GM21526 (cell line): Measurements from ENCODE around the gene PALD1.

Experiments used
- ATAC-seq: cut with Tn5 transposase; IDR thresholded peaks from one replicate; pipeline ENCODE4 v1.9.1; 2021; ENCODE audit warnings: moderate library complexity; ENCODE audit not compliant: unreplicated experiment, low FRiP score

The PALD1 gene

DNA sequence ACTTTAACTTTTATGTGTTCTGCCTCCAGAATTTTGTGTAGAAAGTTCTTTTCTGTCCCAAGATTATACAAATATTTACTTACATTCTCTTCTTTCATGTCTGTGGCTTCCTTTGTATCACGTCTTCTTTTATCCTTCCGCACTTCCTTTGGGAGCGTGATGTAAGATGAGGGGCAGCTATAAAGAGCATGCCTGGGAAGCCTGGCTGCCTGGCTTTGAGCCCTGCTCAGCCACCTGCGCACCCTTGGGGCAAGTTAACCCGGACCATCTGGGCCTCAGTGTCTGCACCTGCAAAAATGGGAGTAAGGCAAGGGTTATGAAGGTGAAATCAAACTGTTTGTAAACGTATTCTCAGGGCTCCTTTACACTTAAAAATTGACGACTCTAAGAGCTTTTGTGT, 25.2 kb downstream of the PALD1 start:
- ATAC-seq = no peak

DNA sequence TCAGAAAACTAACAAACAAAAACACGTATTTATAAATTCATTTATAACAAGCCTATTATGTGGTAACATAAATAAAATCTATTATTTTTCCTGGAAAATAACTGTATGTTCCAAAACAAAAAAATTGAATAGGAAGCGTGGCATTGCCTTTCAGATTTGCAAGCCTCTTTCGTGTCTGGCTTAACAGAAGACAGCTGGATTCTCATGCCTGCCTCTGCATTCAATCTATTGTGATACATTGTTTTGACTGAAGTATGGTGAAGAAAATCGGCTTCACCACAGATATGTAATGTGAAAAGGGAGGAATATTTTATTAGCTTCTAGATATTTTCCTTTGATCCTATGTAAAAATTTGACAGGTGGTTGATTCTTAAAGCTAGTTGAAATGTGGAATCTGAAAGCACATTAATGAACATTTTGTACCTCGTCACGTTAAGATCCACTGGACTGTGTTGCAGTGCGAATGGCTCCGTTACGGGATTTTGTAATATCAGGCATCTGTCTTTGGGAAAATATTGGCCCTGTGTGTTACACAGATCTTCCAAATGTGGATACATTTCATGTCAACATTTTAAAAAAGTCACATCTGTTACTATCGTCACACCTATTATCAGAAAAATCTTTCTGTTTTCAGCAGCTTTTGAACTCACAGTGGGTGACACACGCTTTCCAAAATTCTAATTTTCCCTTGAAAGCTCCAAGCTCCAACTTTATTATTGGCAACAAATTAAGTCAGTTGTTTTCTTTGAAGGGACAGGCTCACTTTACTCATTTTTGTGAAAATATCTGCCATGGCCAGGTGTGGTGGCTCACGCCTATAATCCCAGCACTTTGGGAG, 26.2 kb downstream of the PALD1 start:
- no peak for ATAC-seq

DNA sequence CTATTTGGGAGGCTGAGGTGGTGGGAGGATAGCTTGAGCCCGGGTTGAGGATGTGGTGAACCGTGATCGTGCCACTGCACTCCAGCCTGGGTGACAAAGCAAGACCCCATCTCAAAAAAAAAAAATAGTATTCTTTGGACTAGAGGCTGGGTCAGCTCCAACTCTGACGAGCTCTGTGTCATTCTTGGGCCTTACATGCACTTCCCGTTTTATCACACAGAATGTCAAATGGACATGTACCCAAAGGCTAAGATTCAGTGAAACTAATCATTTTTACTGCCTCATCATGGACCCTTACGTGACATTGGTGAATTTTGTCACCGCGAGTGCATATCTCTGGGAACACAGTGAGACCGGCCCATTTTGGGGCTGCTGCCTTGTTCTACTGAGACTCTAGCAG, 27.3 kb downstream of the PALD1 start:
- ATAC-seq = no peak

DNA sequence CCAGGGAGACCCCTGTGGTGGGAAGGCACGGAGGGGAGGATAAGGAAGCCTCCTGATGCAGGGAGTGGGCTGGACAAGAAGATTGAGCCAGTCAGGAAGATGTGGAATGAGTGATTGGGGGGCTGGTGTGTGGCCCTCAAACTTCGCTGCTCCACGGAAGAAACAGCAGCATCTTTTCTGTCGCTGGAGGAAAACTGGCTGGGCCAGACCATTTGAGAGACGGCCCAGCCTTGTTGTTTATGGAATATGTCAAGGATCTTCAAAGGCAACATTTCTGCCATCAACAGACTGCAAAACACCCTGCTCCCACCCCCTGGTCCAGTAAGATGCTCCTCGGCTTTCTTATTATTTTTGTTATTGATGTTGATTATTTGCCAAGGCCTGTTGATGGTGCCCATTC, 29.4 kb downstream of the PALD1 start:
- ATAC-seq = no peak

DNA sequence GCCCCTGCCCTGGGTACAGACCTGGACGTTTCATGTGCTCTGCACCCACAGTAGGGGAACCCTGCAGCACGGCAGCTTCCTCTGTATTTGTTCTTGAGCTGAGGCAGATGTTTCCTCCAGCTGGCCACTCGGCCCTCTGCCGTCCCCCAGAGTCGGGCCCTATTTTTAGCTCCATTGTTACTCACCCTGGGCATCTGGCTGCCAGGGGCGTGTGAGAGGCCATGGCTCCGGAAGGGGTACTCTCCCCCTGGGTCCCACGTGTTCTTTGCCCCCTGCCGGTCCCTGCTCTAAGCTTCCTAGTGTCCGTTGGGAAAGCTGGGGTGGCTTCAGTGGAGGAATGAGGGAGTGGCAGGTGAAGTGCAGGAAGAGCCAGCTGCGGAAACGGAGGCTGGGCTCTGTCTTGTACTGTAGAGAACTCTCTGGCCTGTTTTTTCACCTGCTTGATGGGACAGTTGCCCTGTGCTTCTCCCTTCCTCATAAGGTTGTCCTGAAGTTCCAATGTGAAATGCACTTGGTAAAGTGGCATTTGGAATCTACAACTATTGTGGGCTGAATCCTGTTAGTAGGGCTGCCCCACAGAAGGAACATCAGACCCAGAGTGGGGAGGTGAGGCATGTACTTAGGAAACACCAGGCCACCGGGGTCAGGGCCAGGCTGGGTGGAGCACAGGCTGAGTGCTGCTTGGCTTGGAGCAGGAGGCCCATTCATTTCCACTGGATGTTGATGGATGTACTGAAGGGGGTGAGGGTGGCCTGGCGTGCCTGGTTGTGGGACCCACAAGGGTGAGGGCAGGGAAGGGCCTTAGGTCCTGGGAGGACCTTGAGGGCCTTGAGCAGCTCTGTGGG, 30.6 kb downstream of the PALD1 start:
- no peak for ATAC-seq

DNA sequence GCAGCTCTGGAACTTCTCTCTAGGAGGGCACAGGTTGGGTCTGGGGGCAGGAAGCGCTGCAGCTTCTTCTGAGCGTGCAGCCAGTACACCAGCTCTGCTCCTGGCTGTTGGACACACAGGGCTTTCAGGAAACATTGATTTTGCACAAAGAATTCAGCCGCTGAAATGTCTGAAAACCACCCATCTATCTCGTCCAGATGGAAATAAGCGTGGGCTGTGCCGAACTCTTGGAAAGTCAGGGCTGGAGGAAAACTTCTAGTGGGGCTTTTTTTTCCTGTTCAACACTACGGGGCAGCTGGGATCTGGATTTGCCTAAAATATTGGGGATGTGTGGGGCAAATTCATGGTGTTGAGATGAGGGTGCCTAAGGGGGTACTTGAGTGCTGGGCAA, 31.2 kb downstream of the PALD1 start:
- ATAC-seq = no peak

DNA sequence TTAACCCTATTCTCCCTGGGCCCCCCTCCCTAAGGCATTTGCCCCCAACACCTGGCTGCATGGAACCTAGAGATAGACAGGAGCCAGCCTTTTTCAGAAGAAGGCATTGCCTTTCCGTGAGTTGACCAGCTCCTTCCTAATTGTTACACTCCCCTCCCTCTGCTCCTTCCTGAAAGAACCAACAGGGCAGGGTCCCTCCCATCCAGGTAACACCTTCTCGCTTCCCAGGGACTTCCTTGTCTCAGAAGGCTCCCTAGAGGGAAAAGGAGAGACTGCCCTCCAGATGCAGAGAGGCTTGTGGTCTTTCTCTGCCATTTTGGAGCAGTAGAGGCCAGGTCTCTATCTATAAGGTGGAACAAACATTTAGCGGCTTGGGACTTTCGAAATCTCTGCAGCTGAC, 31.9 kb downstream of the PALD1 start:
- no peak for ATAC-seq

DNA sequence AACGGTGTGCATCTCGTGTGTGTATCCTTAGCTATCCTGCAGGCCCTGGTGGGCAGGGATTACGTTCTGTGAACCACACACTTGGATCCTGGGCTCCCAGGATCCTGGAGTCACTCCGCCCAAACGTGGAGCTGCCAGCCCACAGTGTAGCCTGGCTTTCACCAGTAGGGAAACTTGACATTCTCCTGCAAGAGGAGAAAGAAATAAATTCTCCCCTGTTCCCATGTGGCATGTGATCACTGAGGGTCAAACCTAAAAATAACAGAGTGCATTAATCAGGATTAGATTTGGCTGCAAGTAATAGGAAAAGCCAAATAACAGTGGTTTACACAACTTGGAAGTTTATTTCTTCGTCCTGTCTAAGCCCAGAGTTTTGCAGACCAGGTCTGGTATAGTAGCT, 32.3 kb downstream of the PALD1 start:
- no peak for ATAC-seq

DNA sequence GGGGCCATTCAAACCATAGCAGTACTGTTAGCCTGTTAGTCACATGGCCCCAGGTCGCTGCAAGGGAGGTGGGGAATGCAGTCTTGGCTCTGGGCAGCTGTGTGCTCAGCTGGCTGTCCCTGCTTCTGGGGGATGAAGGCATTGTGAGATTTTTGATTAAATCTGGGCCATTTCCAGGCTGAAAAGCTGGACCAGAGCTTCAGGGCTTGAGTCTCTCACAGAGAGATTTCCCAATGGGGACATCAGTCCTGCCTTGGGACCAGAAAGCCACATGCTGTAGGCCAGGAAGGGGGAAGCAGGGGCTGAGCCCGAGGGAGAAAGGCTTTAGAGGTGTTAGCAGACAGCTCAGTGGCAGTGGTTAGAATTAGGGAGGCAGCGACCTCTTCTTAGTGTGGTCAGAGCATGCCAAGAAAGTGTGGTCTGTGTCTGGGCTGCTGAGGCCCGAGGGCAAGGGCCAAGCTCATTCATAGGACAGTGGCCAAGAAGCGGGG, 33.6 kb downstream of the PALD1 start:
- no peak for ATAC-seq

DNA sequence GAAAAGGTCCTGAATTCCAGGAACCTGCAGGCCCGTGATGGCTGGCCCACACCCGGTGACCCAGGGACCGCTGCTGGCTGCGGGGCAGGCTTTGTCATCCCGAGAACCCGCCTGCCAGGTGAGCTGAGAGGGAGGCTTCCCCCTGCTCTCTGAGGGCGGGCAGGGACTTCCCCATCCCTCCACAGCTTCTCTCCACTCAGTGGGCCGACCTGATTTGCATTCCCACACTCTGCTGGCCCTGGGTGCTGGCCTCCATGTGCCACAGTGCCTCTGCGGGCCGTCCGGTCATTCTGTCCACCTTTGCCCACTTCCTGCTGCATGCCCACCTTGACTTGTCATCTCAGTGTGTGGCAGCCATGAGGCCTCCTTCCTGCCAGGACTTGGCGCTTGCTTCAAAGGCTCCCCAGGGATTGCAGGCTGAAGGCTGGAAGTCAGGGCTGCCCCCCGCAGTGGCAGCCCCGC, 35.3 kb downstream of the PALD1 start:
- ATAC-seq = peak; percentile 77

DNA sequence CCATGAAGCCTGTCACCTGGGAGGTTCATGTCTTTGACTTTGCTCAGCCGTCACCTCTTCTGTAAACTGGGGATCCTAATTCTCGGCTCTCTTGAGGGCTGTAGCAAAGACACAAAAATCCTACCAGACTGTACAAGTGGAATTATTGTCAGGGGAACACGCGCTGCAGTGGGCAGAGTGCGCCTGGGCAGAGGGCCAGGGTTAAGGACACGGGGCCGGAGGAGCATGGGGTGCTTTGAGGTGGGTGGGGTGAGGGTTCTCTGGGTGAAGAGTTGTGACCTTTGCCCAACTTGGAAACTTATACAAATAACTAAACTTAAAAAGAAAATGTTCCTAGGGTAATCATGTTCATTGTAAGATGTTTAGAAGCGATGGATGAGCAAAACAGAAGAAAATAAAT, 36.0 kb downstream of the PALD1 start:
- no peak for ATAC-seq

DNA sequence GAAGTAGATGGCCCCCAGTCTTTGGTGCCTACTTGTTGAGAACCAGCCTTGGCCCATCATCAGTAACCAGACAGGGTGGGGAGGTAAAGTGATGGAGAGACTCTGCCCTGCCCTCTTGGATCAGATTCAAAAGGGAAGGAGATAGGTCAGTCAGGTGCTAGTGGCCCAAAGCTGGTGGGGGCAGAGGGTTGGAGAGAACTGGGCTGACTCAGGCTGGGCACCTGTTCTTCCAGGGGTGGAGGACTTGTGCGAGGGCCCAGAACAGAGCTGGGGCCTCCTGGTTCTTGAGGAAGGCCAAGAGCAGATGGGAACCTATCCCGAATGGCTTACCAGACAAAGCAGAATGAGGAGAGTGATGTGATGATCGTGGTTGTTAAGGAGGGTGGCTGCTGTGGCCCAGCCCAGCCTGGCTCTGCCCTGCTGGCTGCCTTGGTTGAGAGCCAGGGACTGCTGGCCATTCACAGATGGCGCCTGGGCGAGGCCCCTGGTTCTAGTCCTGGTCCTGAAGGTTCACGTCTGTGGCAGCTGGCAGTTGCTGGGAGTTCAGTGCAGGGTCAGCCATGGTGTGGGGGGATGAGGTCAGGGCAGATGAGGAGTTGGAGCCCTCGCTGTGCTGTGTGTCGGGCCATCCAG, 36.6 kb downstream of the PALD1 start:
- ATAC-seq = no peak

DNA sequence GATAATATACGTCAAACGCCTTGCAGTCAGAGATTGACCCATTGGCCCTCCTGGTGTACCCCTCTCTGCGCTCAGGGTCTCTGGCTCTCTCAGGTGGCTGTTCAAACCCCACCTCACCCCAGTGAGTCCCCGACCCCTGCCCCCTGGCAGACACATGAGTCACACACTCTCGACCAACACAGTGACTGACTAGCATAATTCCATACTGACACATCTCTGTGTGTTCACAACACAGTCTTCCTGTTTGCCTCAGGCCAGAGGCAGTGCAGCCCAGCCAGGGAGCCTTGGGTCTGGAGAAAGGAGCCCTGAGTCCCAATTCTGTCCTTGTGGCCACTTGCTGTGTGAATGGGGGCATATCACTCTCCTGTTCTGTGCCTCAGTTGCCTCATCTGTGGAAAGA, 40.1 kb downstream of the PALD1 start:
- ATAC-seq = no peak

DNA sequence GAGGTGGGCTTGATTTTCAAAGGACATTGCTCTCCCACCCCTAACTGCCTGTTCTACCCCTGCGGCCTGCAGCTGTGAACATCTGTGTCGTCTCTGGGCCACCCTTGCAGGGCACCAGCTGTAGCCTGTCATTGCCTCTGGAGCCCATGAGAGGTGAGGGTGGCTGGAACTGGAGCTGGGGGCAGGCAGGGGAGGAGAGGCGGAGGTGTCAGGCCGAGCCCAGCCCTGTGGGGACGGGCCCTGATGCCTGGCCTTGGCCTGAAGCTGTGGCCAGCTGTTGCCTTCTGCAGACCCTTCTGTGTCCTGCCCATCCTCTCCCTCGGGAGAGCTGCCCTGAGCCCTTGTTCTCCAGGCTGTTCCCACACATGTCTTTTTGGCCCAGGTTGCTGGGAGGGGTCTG, 44.5 kb downstream of the PALD1 start:
- no peak for ATAC-seq

DNA sequence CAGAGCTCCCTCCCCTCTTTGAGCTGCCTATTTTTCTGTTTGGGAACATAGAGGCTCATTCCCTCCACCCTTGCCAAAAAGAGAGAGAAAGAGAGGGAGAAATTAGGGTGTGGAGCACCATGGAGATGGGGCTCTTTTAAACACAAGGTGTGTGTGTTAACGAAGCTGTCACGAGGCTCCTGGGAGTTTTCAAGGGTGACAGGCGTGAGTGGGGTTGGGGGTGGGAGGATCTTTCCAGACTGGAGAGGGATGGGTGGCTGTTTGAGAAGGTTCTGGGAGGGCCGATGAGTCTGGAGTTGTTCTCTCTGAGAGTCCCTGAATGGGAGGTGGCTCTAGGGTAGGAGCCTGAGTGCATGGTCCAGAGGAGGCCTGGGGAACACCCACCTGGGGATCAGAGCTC, 45.0 kb downstream of the PALD1 start:
- no peak for ATAC-seq

DNA sequence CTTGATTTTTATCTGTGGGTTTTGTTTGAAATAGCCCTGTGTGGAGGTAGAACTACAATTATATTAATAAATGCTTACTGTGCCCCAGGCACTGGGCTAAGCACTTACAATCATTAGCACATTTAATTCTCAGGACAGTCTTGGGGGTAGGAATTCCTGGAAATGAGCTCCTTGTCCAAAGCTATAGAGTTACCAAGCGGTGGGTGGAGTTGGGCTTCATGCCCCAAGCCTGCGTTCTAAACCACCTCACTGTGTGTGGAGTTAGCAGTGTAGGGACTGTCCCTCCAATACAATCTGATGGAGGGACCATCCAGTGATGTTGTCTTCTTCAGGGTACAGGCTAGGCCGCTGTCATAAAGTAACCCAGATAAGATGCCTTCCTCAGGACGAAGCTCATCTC, 49.7 kb downstream of the PALD1 start:
- ATAC-seq = no peak

DNA sequence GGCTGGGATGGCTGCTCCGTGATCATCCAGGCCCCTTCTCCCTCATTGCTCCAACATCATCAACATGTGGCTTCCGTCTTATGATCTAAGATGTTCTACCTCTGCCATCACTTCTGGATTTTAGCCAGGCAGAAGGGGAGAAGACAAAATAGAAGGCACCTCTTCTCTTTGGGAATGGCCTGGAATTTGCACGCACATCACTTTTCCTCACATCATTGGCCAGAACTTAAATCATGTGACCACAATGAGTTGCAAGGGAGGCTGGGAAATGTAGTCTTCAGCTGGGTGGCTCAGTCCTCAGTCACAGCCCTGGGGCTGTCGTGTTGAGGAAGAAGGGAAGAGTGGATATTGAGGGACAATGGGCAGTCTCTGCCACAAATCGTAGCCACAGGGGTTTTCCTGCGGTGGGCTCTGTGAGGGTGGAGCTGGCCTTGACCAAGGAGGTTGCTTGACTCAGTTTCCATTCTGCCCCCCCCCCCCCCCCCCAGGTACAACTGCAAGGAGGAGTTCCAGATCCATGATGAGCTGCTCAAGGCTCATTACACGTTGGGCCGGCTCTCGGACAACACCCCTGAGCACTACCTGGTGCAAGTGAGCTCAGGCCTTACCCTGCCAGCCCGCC, 50.3 kb downstream of the PALD1 start:
- no peak for ATAC-seq

DNA sequence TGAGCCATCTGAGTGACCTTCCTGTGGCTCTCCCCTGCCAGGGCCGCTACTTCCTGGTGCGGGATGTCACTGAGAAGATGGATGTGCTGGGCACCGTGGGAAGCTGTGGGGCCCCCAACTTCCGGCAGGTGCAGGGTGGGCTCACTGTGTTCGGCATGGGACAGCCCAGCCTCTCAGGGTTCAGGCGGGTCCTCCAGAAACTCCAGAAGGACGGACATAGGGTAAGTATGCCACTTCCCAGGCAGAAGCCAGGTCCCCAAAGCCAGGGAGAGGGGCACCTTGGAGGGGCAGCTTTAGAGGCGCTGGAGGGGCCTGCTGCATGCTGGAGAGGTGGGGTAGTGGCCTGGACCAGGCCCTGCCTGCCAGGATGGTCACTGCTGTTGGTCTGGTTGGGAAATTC, 51.3 kb downstream of the PALD1 start:
- ATAC-seq = no peak

DNA sequence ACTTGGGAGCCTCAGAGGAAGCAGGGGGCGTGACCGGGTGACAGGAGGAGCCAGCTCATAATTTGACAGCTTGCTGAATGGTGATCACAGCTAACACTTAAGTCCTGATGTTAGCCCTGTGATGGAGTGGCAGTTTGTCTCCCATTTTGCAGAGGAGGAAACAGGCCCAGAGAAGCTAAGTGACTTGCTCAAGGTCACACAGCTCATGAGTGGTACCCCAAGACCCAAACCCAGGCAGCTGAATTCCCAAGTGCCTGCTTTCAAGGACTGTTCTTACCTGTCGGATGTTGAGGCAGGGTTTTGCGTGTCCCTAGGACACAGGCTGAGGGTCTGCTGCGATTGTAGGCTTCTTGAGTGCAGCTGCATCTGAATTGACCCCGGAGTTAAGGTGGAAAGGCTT, 51.7 kb downstream of the PALD1 start:
- no peak for ATAC-seq

DNA sequence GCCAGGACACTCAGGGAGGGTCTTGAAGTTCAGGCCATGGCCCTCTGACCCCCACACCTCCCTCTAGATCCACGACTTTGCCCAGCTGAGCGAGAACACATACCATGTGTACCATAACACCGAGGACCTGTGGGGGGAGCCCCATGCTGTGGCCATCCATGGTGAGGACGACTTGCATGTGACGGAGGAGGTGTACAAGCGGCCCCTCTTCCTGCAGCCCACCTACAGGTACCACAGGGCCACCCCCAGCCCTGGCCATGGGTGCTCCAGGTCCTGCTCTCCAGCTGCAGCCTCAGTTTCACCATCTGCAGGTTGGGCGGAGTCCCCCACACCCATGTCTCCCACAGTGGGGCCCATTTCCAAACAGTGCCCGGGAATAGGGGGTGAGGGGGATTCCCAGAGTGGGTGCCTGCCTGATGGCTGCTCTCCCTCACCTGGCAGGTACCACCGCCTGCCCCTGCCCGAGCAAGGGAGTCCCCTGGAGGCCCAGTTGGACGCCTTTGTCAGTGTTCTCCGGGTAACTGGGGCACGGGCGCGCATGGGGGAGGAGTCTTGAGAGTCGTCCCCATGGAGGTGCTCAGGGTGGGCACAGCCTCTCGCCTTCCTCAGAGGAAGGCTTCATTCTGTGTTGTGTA, 54.1 kb downstream of the PALD1 start:
- ATAC-seq = no peak
